Stimulated activated CD4-positive, alpha-beta T cell treated with anti-CD3 and anti-CD28 coated beads, Interleukin-2, amount 100 ng/mL, for 24 hours (primary cell): ENCODE data around the gene INPP5A.
A peak's percentile ranks its signal among the peaks of the same experiment; 100 is the strongest.

Experiments
- DNase-seq, 2 donors: peaks; one replicate each; pipeline ENCODE4 v3.0.0-alpha.2; 2020

INPP5A gene

GRCh38 chr10:132649651-132650360 lies 112.2 kb downstream of the INPP5A start:
- no peak for DNase-seq

DNA sequence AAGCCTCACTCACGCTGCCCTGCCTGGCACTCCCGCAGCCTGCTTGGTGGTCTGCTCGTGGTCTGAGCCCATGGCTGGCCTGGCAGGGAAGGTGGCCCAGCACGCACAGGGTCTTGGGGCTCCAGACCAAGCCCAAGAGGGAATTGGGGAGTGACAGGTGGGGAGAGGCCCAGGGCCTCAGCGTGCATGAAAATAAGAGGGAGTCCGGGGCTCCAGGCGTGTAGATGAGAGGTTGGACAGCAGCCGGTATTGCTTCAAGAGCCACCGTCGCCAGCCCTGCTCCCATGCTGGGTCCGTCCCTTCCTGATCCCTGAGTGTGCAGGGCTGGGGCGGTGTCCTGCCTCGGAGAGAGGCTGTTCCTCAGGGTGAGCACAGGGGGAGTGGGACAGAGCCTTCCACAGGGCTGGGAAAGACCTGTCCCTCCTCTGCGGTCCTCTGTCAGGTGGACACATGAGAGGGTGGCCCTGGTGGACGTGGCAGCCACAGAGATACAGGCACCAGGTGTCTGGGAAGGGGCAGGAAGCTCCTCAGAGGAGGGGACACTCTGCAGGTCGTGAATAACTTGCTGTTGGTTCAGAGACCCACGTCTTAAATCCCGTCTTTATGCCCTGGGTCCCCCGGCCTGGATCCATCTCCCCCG lies 113.1 kb downstream of the INPP5A start:
- DNase-seq, result no peak

DNA sequence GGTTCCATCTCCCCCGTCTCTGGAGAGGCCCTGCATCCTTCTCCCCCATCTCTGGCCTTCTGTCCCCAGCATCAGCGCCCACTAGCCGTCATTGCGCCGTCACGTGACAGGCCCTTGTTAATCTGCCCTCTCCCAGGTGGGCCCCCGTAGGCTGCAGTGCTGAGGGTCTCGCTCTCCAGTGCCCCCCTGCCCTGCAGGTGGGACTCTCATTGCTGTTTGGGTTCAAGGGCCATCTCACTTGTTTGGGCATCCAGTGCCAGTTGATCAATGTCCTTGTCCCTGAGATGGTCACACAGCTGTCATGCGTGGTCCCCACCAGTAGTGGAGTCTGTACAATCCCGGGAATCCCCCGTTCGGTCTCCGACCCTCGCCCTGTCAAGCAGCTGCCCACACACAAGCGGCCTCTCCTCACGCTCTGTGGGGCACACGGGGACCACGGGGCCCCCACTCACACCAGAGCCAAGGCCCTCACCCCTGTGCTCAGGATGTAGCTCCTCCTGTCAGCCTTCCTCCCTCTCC lies 114.0 kb downstream of the INPP5A start:
- DNase-seq, result no peak

DNA sequence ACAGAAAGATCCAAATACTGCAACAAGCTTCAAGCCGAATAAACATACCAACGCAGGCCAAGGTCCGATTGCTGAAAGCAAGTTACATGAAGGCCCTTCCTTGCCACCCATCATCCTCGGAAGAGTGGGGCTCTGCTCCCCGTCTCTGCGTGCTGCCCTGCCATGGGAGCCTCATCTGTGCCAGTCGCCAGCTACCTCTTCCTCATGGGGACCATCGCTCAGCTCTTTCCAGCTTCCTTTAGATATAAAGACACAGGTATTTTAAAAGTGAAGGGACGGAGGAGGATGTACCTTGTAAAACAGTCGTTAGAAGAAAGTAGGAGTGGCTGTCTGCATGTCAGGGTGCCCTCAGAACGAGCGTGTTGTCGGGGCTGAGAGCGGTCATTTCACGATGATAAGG lies 114.9 kb downstream of the INPP5A start:
- DNase-seq, result no peak

- DNase-seq, result no peak
Observed at GRCh38 chr10:132652936-132653590, 115.5 kb downstream of the INPP5A start.

DNA sequence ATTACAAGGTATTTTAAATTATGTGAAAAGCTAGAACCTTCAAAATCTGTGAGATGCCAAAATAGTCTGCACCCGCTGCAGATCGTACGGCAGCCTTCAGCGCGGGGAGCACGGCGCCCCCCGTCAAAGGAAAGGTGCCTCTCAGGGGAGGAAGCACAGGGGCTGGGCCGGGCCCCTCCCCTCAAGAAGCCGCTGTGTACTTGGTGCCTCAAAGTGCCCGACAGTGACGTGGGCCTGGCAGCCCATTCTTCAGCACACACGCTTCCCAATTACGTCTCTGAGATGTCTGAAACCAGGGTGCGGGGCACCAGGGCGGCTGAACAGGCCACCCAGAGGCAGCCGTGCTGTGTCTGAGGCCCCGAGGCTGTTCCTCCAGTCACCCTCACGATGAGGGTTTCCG lies 116.1 kb downstream of the INPP5A start:
- no peak for DNase-seq

DNA sequence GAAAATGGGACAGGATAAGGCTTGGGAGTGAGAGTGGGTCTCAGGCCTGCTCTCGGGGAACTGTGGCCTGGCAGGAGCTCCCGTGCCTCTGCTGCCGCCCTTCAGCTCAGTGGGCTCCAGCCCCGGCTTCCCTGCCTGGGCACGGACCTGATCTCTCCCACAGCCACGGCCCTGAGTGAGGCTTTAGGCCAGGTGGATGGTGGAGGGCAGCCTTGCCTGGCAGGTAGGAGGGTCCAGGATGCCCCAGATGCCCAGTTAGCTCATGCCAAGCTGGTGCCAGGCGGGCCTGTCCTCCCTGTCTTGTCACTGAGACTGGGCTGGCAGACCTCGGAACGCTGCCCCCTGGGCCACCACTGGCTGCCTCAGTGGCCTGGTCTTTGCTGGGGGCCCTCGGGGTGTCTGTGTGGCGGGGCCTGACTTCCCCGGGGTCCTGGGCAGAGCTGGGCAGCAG lies 116.6 kb downstream of the INPP5A start:
- DNase-seq, result no peak

DNA sequence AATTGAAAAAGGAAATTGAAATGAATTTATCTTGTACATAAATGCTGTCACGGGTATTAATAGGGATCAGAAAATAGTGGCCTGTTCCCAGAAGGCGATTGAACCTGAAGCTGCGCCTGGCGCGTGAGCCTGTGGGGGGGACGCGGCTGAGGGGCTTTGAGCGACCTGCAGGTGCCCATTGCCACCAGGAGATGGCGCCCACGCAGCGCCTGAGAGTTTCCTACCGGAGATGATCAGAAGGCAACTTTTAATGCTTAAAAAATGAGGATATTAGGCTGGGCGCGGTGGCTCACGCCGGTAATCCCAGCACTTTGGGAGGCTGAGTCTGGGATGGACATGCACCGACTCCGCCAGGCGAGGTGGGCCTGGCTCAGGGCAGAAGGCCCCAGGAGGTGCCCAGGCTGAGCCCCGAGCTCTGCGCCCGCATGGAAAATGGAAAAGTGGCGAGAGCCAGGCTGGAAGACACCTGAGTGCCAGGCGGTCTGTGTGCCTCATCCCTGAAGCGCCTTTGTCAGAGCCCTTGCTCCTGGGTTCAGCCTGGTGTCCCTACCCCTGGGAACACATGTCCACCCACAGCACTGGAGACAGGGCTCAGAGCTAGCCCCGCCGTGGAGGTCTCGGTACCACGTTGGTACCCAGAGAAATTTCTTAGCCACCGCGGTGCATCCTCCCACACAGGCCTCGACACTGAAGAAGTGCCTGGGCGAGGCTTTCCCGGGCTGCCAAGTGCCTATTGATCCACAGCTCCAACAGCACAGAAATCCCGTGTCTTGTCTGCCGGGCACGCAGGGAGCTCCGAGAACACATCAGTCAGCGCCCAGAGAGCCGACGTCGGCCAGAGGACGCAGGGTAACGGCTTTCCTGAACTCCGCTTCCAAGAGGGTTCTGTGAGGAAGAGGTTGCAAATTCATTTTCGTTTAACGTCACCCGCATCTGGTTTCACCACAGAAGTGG lies 117.4 kb downstream of the INPP5A start:
- DNase-seq, result peak; percentile 62 to 69

DNA sequence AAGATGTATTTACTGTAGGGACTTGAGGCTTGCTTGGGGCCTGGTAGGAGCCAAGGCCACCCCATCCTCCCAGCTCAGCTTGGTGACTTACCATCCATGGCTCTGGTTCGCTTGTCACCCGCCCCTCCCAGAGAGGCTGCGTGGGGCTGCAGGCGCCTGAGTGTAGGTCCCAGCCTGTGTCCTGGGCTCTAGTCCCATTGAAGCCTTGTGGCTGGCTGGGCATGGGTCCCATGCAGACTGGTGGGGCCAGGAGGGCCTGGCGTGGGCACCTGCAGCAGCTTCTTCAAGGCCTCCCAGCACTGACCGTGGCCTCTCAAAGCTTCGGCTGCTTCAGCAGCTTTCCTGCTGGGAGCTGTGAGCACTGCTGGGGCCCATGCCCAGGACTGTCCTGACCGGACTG lies 118.1 kb downstream of the INPP5A start:
- DNase-seq, result no peak

DNA sequence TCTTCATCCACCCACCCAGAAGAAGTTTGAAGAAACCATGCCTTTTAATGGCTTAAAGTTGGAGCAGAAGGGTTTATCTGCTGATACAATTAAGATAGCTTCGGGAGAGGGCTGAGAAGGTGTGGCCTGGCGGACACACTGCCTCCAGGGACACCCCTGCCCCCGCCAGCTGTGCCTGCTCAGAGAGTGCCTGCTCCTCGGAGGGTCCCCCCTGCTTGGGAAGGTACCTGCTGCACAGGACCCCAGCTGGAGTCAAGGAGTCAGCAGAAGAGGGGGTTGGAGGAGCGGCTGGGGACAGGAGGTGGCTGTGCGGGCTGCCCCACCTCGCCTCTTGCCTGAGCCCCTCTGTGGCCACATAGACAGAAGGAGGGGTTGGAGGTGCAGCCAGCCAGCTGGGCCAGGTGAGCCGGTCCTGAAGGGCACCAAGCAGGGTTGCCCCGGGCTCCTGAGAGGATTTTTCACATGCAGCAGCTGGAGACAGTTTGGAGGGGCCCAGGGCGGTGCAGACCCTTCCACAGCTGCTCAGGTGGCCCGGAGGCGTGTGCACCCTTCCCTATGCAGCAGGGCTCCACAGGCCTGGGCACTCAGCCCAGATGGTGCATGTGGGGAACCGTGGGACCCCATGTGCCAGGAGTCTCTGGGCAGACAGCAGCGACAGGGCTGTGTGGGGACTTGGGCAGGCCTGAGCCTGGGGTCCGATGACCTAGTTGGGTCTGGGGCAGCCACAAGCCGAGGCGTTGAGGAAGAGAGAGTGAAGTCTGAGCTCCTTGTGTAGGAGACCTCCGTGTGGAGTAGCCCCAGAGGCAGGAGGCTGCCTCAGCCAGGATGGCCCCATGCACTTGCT lies 118.9 kb downstream of the INPP5A start:
- DNase-seq, result no peak

DNA sequence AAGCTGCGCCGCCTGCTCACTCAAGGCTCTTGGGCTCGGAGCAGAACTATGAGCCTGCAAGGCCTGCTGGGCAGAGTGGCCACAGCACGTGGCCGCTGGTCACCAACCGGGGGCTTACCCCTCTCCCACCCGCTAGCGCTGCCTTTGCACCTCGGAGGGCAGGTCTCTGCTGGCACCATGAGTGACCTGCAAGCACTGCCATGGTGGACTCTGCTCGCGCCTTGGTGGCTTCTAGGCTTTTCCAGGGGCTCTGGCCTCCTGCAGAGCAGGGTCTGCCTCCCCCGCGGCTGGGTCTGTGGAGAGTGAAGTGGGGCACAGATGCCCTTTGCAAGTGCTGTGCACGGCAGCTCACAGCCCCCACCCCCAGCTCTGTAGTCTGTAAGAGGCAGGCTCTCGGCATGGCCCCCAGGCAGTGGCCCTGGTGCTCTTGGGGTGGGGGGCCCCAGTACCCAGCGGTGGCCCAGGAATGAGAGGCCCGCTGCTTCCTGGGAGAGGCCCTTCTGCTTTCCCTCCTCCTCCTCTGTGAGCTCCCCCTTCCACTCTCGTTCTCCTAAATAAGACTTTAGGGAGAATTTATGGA lies 119.6 kb downstream of the INPP5A start:
- DNase-seq, result no peak

- DNase-seq, result no peak
Observed at GRCh38 chr10:132657748-132658147, 120.2 kb downstream of the INPP5A start.

DNA sequence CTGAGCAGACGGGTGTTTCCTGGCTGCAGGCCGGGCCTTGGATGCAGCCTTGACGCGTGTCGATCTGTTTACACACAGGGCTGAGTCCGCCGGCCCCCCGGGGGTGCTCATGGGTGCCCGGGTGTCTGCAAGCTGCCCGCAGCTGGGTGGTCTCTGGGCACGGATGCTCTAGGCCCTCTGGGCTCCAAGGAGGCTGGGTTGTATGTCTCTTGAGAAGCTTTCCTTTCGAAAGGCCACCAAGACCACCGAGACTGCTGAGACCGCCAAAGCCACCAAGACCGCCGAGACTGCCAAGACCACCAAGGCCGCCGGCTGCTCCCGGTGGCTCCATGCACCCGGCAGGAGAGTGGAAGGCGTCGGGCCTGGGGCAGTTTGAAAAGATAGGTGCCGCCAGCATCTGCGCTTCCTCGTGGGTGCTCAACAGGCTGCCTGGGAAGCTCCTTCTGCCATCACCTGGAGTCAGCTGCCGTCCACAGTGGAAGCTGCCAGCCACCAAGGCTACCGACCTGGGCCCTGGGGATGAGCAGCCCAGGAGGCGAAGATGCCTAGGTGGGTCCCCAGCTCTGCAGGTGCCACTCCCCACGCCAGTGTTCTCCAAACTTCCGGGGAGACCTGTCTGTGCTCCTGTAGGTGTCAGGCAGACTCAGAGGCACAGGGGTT lies 121.1 kb downstream of the INPP5A start:
- DNase-seq, result no peak

DNA sequence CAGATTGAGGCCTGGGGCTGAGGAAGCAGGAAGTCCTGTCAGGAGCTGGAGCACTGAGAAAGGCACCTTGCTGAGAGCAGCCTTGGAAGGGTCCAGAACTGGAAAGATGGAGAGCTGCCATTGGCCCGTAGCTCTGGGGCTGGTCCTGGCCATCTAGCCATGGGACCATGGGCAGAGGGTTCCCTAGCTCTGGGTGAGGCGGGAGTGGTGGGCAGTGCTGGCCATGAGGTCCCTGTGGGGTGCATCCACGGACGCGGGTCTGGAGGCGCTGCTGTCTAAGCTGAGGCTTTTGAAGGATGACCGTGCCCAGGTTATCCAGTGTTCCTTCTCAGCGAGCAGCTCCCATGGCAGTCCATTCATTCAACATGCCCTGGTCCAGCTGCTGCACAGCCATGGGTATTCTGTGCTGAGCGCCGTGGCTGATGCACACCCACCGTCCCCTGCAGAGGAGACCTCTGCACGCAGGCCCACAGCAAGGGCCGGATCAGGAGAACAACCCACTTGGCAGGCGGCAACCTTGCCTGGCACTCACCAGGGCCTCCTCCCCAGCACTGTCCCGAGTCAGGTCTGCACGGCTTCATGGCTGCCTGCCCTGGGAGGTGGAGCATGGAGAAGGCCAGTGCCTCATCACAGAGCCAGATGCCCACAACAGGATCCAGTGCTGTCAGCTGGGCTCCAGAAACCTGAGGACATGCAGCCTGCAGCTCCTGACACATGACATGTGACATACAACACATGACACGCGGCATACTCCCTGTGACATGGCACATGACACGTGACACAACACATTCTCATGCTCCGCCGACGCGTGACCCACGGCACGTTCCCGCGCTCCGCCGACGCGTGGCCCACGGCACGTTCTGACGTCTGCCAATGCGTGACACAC lies 121.9 kb downstream of the INPP5A start:
- no peak for DNase-seq

DNA sequence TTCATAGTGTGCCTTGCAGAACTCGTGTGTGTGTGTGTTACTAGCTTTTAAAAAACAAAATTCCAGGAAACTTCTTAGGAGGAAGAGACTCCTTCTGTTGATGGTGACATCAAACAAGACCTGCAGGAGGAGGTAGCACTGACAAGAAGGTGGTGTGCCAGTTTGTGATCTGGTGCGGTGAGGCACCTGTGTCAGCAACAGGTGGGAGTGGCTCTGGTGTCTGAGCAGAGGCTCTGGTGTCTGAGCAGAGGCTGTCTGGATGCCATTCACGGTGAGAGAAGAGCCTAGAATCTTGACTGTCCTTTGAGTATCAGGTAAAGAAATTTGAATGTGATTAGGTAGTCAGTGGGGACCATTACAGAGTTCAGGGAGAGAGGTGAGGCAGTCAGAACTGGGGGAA lies 122.8 kb downstream of the INPP5A start:
- no peak for DNase-seq

- DNase-seq, result no peak
Observed at GRCh38 chr10:132662186-132662920, 124.8 kb downstream of the INPP5A start.

GRCh38 chr10:132663666-132664365 lies 126.2 kb downstream of the INPP5A start:
- DNase-seq, result no peak

- no peak for DNase-seq
Observed at GRCh38 chr10:132664407-132664806, 126.8 kb downstream of the INPP5A start.
